GM13976 (cell line): ENCODE results near the gene OSBPL1A.

Experiments
- DNase-seq: peaks from one replicate; pipeline ENCODE4 v3.0.0; 2012; ENCODE audit warnings: low spot score
- in situ Hi-C: fragments of 300-500 bp; cut with MboI; formaldehyde crosslinking; loops from one replicate; pipeline ENCODE4 v1.12.0; 2022; ENCODE audit warnings: low sequenced_read_pairs, mixed read lengths, inconsistent platforms; ENCODE audit not compliant: unreplicated experiment
- TF ChIP-seq, protein P1 (sequence below): IDR thresholded peaks from 2 replicates; pipeline ENCODE4 v1.5.1; 2012; ENCODE audit warnings: borderline replicate concordance, mild to moderate bottlenecking; ENCODE audit not compliant: insufficient read depth; ENCODE audit errors: extremely low read depth, missing control alignments, control extremely low read depth

Gene OSBPL1A

DNA sequence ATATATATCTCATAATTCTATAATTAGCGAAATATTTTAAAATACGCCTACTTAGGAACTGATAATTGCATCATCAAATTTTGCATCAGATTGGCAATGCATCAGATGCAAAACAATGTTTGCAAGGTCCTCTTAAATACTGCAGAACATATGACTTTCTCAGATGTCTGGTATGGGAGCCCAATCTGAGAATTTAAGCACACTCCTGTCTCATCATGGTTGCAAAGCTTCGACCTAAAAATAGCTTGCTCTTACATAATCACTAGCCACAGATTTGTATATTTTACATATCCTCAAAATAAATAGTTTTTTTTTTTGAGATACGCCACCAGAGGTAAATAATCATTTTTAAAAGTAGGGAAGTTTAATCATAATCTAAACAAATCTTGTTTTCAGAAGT lies 135.5 kb downstream of the OSBPL1A start:
- in situ Hi-C loops, result no loop called here
- TF ChIP-seq, protein P1, sequence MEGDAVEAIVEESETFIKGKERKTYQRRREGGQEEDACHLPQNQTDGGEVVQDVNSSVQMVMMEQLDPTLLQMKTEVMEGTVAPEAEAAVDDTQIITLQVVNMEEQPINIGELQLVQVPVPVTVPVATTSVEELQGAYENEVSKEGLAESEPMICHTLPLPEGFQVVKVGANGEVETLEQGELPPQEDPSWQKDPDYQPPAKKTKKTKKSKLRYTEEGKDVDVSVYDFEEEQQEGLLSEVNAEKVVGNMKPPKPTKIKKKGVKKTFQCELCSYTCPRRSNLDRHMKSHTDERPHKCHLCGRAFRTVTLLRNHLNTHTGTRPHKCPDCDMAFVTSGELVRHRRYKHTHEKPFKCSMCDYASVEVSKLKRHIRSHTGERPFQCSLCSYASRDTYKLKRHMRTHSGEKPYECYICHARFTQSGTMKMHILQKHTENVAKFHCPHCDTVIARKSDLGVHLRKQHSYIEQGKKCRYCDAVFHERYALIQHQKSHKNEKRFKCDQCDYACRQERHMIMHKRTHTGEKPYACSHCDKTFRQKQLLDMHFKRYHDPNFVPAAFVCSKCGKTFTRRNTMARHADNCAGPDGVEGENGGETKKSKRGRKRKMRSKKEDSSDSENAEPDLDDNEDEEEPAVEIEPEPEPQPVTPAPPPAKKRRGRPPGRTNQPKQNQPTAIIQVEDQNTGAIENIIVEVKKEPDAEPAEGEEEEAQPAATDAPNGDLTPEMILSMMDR, result no peak
- no peak for DNase-seq

DNA sequence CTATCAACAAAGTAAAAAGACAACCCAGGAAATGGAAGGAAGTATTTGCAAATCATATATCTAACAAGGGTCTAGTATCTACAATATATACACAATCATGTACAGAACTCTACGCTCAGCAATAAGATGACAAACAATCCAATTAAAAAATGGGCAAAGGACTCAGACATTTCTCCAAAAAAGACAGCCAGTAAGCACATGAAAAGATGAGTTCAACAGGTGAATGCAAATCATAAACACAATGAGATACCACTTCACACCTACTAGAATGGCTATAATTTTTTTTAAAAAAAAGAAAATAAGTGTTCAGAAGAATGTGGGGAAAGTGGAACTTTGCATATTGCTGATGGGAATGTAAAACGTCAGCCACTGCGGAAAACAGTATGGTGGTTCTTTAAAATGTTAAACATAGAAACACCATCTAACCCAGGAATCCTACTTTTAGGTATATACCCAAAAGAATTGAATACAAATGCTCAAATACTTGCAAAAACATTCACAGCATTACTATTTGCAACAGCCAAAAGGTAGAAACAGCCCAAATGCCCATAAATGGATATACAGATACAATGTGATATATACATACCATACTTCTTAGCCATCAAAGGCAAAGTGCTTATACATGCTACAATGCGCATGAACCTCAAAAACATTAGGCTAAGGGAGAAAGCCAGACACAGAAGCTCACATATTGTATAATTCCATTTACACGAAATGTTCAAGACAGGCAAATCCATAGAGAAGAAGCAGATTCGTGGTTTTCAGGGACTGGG lies 137.6 kb downstream of the OSBPL1A start:
- in situ Hi-C loops, result no loop called here
- DNase-seq, result no peak
- TF ChIP-seq, protein P1, result no peak

DNA sequence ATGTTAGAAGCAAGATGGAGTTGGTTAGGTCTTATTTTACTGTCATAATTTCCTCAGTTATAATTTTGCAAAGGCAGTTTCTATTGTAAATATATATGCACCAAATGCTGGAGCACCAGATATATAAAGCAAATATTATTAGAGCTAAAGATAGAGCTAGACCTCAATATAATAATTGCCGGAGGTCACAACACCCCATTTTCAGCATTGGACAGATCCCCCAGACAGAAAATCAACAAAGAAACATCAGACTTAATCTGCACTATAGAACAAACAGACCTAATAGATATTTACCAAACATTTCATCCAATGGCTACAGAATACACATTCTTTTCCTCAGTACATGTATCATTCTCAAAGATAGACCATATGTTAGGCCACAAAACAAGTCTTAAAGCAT lies 143.6 kb downstream of the OSBPL1A start:
- TF ChIP-seq, protein P1, result no peak

DNA sequence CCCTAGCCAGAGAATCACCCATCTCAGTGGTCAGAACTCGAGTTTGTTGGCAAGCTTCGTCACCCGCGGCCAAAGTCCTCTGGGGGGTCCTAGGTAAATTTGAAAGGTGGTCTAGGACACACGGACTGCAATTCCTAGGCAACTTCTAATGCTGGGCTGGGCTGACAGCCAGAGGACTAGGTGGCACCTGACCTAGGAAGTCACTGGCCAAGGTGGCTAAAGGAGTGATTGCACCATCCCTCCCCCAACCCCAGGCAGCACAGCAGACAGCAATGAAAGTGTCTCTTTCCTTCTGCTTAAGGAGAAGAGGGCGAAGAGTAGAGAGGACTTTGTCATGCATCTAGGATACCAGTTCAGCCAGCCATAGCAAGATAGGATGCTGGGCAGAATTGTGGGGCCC lies 147.9 kb downstream of the OSBPL1A start:
- TF ChIP-seq, protein P1, result no peak
- DNase-seq, result no peak
- in situ Hi-C loops, result no loop called here

More for the DNA sequence above, 143.6 kb downstream of the OSBPL1A start:
- no peak for DNase-seq
- in situ Hi-C loops, result no loop called here

DNA sequence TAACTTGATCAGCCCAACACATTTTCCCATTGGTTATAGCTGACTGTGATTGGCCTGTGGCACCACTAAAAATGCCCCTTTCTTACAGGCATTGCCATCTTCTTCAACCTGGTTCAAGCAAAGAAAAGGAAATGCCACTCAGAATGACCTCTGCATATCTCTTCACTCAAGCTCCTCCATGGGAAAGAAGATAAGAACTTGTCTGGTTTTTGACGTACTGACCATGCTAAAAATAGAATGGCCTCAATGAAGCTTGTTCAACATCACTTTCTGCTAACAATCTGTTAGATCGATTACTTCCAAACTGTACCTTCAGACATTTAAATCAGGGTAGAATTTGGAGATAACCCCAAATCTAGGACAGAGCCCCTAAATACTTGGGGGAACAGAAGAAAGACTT lies 149.3 kb downstream of the OSBPL1A start:
- TF ChIP-seq, protein P1, result no peak
- in situ Hi-C loops, result no loop called here
- no peak for DNase-seq

DNA sequence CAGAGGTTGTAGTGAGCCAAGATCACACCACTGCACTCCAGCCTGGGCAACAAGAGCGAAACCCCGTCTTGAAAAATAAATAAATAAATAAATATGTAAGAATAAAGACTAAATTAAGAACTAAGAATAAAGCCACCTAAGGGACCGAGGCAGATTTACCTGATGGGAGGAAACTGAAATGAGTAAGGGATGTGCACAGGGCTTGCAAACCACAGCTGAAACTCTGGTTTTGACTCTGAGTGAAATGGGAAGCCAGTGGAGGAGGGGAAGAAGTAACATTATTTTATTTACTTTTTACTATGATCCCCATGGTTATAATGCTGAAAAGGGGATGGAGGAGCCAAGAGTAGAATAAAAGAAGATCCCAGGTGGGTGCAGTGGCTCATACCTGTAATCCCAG lies 151.5 kb downstream of the OSBPL1A start:
- peak; percentile 38 for DNase-seq
- in situ Hi-C loops, result no loop called here
- TF ChIP-seq, protein P1, result no peak
